Measurements from ENCODE around the gene REEP3.

Gene REEP3

GRCh38 chr10:63600540-63600939 lies 79.3 kb downstream of the REEP3 start:
- Histone ChIP-seq H3K27me3 (ENCODE audit: insufficient read depth, low read length, poor library complexity, severe bottlenecking) (no peaks in the 10 kb centered on the region), H4K20me1 (ENCODE audit: insufficient read depth, low read length, poor library complexity, severe bottlenecking) (no peaks in the 10 kb centered on the region), H3K4me2 (ENCODE audit: low read depth, low read length, poor library complexity, severe bottlenecking) (no peak overlapping the region), H3F3A (ENCODE audit: low read depth) (no peaks in the 10 kb centered on the region), H3K36me3 (ENCODE audit: insufficient read depth, low read length) (peaks cover 30% of the 10 kb centered on the region; the same call in 1 of the 2 replicates), H3K79me2 (ENCODE audit: insufficient read depth, low read length) (no peaks in the 10 kb centered on the region), H2AFZ (ENCODE audit: low read length) (no peak overlapping the region), H3K4me3 (ENCODE audit: low read length, poor library complexity, severe bottlenecking) (no peak overlapping the region), H3K9ac (ENCODE audit: low read depth, low read length, poor library complexity, severe bottlenecking) (no peak overlapping the region), H3K9me2 (replicated peaks; ENCODE audit: low read depth, low read length) (no peaks in the 10 kb centered on the region), H3K9me3 (ENCODE audit: insufficient read depth, low read depth, low read length) (no peaks in the 10 kb centered on the region), H3K4me1 (ENCODE audit: insufficient read depth, low read length, poor library complexity, severe bottlenecking) (no peaks in the 10 kb centered on the region)
- TF ChIP-seq EZH2phosphoT487 (IDR thresholded peaks at IDR 0.05; ENCODE audit: borderline replicate concordance) (no peak), CTCF (conservative IDR thresholded peaks at IDR 0.05; ENCODE audit: low read length) (no peak)

- Histone ChIP-seq H3K9me3 (ENCODE audit: insufficient read depth, low read depth, low read length) (no peaks in the 10 kb centered on the region), H3K79me2 (ENCODE audit: insufficient read depth, low read length) (no peaks in the 10 kb centered on the region), H3K27me3 (ENCODE audit: insufficient read depth, low read length, poor library complexity, severe bottlenecking) (no peaks in the 10 kb centered on the region), H2AFZ (ENCODE audit: low read length) (no peak overlapping the region), H3K4me3 (ENCODE audit: low read length, poor library complexity, severe bottlenecking) (no peak overlapping the region), H3K4me2 (ENCODE audit: low read depth, low read length, poor library complexity, severe bottlenecking) (no peak overlapping the region), H3K36me3 (ENCODE audit: insufficient read depth, low read length) (peaks cover 9% of the 10 kb centered on the region; the same call in 1 of the 2 replicates), H3K4me1 (ENCODE audit: insufficient read depth, low read length, poor library complexity, severe bottlenecking) (no peaks in the 10 kb centered on the region), H4K20me1 (ENCODE audit: insufficient read depth, low read length, poor library complexity, severe bottlenecking) (no peaks in the 10 kb centered on the region), H3K9ac (ENCODE audit: low read depth, low read length, poor library complexity, severe bottlenecking) (no peak overlapping the region), H3K9me2 (replicated peaks; ENCODE audit: low read depth, low read length) (no peaks in the 10 kb centered on the region), H3F3A (ENCODE audit: low read depth) (no peaks in the 10 kb centered on the region)
- no peak for TF ChIP-seq CTCF (conservative IDR thresholded peaks at IDR 0.05; ENCODE audit: low read length)
- TF ChIP-seq EZH2phosphoT487 (IDR thresholded peaks at IDR 0.05; ENCODE audit: borderline replicate concordance): no peak
These were observed 82.7 kb downstream of the REEP3 start for GRCh38 chr10:63603709-63604445.

GRCh38 chr10:63605197-63605967 lies 84.2 kb downstream of the REEP3 start:
- no peaks in the 10 kb centered on the region for H4K20me1 ChIP-seq (ENCODE audit: insufficient read depth, low read length, poor library complexity, severe bottlenecking)
- peaks cover 4% of the 10 kb centered on the region; the same call in 1 of the 2 replicates for H3K36me3 ChIP-seq (ENCODE audit: insufficient read depth, low read length)
- no peak overlapping the region for H2AFZ ChIP-seq (ENCODE audit: low read length)
- H3K4me2 ChIP-seq (ENCODE audit: low read depth, low read length, poor library complexity, severe bottlenecking): no peak overlapping the region
- no peak overlapping the region for H3K4me3 ChIP-seq (ENCODE audit: low read length, poor library complexity, severe bottlenecking)
- H3K9ac ChIP-seq (ENCODE audit: low read depth, low read length, poor library complexity, severe bottlenecking): no peak overlapping the region
- no peaks in the 10 kb centered on the region for H3K4me1 ChIP-seq (ENCODE audit: insufficient read depth, low read length, poor library complexity, severe bottlenecking)
- H3K27me3 ChIP-seq (ENCODE audit: insufficient read depth, low read length, poor library complexity, severe bottlenecking): no peaks in the 10 kb centered on the region
- H3K79me2 ChIP-seq (ENCODE audit: insufficient read depth, low read length): no peaks in the 10 kb centered on the region
- H3F3A ChIP-seq (ENCODE audit: low read depth): no peaks in the 10 kb centered on the region
- no peaks in the 10 kb centered on the region for H3K9me3 ChIP-seq (ENCODE audit: insufficient read depth, low read depth, low read length)
- no peaks in the 10 kb centered on the region for H3K9me2 ChIP-seq (replicated peaks; ENCODE audit: low read depth, low read length)
- TF ChIP-seq EZH2phosphoT487 (IDR thresholded peaks at IDR 0.05; ENCODE audit: borderline replicate concordance) (no peak), CTCF (conservative IDR thresholded peaks at IDR 0.05; ENCODE audit: low read length) (no peak)

Data from Loucy (cell line).